Transverse colon (tissue), 4 donors: ENCODE data around the gene ZBTB20. TPM values are rescaled to one million over a fixed set of nuclear protein-coding genes. Genes with fewer than 3 reads are reported as not detected.

Experiments
- DNase-seq: peaks from one replicate; pipeline ENCODE4 v3.0.0-alpha.2; 2019
- H3K27ac ChIP-seq, 4 donors: fragments of 200-600 bp; sonication (generic); 2 replicates each; pipeline ENCODE4 v1.5.1; 2016 to 2018; ENCODE audit warnings: inconsistent platforms in 4 of 4
- H3K27me3 ChIP-seq: fragments of 200-600 bp; sonication (generic); 2 replicates; pipeline ENCODE4 v1.5.1; 2017; ENCODE audit warnings: inconsistent platforms
- H3K36me3 ChIP-seq, 4 donors: fragments of 200-600 bp; sonication (generic); 2 replicates each; pipeline ENCODE4 v1.5.1; 2017 to 2019; ENCODE audit warnings: inconsistent platforms in 4 of 4
- H3K4me1 ChIP-seq, 4 donors: fragments of 200-600 bp; sonication (generic); 2 replicates each; pipeline ENCODE4 v1.5.1; 2017 to 2020; ENCODE audit warnings: inconsistent platforms in 4 of 4
- H3K4me3 ChIP-seq, 4 donors: fragments of 200-600 bp; sonication (generic); 1 replicate in 1 of 4; 2 replicates in 3 of 4; pipeline versions ENCODE4 v1.5.1 to v1.6.1; 2017 to 2019; ENCODE audit warnings: inconsistent platforms in 4 of 4
- H3K9me3 ChIP-seq, 2 donors: fragments of 200-600 bp; sonication (generic); 2 replicates each; pipeline ENCODE4 v1.5.1; 2017 to 2019; ENCODE audit warnings: inconsistent platforms in 2 of 2
- CTCF ChIP-seq, 5 experiments: fragments of 200-600 bp in 3 of 5; fragments of 450-650 bp in 2 of 5; sonication (generic) in 3 of 5; IDR thresholded peaks; 1 replicate in 2 of 5; 2 replicates in 3 of 5; pipeline ENCODE4 v1.5.1; 2016 to 2017; ENCODE audit warnings: antibody characterized with exemption in 5 of 5, inconsistent platforms in 3 of 5, mild to moderate bottlenecking in 2 of 5, moderate library complexity in 1 of 5
- EP300 ChIP-seq: sonication (generic); formaldehyde crosslinking; IDR thresholded peaks from one replicate; pipeline ENCODE4 v1.6.1; 2017; ENCODE audit warnings: antibody characterized with exemption, low read depth
- POLR2A ChIP-seq: fragments of 450-650 bp; IDR thresholded peaks from one replicate; pipeline ENCODE4 v1.6.1; 2016; ENCODE audit warnings: antibody characterized with exemption, mild to moderate bottlenecking, moderate library complexity
- POLR2AphosphoS5 ChIP-seq, 3 donors: sonication (generic); formaldehyde crosslinking; IDR thresholded peaks; one replicate each; pipeline ENCODE4 v1.6.1; 2016; ENCODE audit warnings: antibody characterized with exemption in 3 of 3
- WGBS, 2 donors: methylation state at CpG; one replicate each; pipeline ENCODE4 v1.1.5; 2018; ENCODE audit warnings: low coverage in 1 of 2; 5-methylcytosine and 5-hydroxymethylcytosine counted together
- in situ Hi-C, 4 donors: fragments of 200-750 bp; cut with MboI; loops; one replicate each; pipeline versions ENCODE4 v1.15.0 to v1.15.1; 2017; ENCODE audit warnings: low sequenced_read_pairs in 3 of 4, low pct_ligation_motif_present in 1 of 4, low pct_unique_long_range_greater_than_20kb in 1 of 4
- intact Hi-C: fragments of 100-400 bp; cut with DNase I; formaldehyde crosslinking; loops from one replicate; pipeline ENCODE4 v1.15.1; 2023; ENCODE audit warnings: low total_unique reads
- total RNA-seq, 4 donors: library from RNA; depleted of rRNA; stranded (reverse); fragments of >200 nt; gene quantifications; one replicate each; pipeline ENCODE4 v1.1.0, GENCODE V29; 2016

The ZBTB20 gene
- total RNA-seq, 4 donors from 2014 or later: 44.6 to 50.5 (median 46.4) TPM

GRCh38 chr3:114597871-114598270 lies 549.2 kb downstream of the ZBTB20 start:
- no peaks in the 10 kb centered on the region for H3K4me1 ChIP-seq
- TF ChIP-seq POLR2A: no peak
- no peak for TF ChIP-seq CTCF (IDR thresholded peaks at IDR 0.05)
- no peak for TF ChIP-seq POLR2AphosphoS5 (IDR thresholded peaks at IDR 0.05)
- TF ChIP-seq EP300: no peak
- intact Hi-C loops: no loop called here
- H3K27me3 ChIP-seq: no peaks in the 10 kb centered on the region
- H3K4me3 ChIP-seq: no peak overlapping the region
- no peaks in the 10 kb centered on the region for H3K36me3 ChIP-seq
- in situ Hi-C loops: no loop called here
- no peak for DNase-seq
- no peak overlapping the region for H3K27ac ChIP-seq
- H3K9me3 ChIP-seq: no peaks in the 10 kb centered on the region

- H3K9me3 ChIP-seq: no peaks in the 10 kb centered on the region
- 84 to 100% methylated on average over 4 of the region's 4 CpGs for WGBS, 2 donors
- no peak for TF ChIP-seq POLR2A
- TF ChIP-seq POLR2AphosphoS5 (IDR thresholded peaks at IDR 0.05): no peak
- TF ChIP-seq EP300: no peak
- no peak for TF ChIP-seq CTCF (IDR thresholded peaks at IDR 0.05)
These were observed 550.1 kb downstream of the ZBTB20 start for GRCh38 chr3:114597012-114597411.

GRCh38 chr3:114596147-114596546 lies 550.9 kb downstream of the ZBTB20 start:
- no peak overlapping the region for H3K27ac ChIP-seq
- intact Hi-C loops (no loop called here), in situ Hi-C loops (no loop called here)
- no peak overlapping the region for H3K4me3 ChIP-seq
- H3K4me1 ChIP-seq: no peaks in the 10 kb centered on the region
- TF ChIP-seq EP300 (no peak), CTCF (IDR thresholded peaks at IDR 0.05) (no peak), POLR2AphosphoS5 (IDR thresholded peaks at IDR 0.05) (no peak), POLR2A (no peak)
- H3K36me3 ChIP-seq: no peaks in the 10 kb centered on the region
- 89 to 94% methylated on average over 2 of the region's 2 CpGs for whole genome bisulfite sequencing, 2 donors
- no peaks in the 10 kb centered on the region for H3K9me3 ChIP-seq
- no peak for DNase-seq
- no peaks in the 10 kb centered on the region for H3K27me3 ChIP-seq

More at GRCh38 chr3:114597012-114597411, 550.1 kb downstream of the ZBTB20 start:
- Histone ChIP-seq H3K27me3 (no peaks in the 10 kb centered on the region), H3K36me3 (no peaks in the 10 kb centered on the region), H3K4me3 (no peak overlapping the region), H3K4me1 (no peaks in the 10 kb centered on the region), H3K27ac (no peak overlapping the region)
- DNase-seq: no peak
- in situ Hi-C loops: no loop called here
- intact Hi-C loops: no loop called here

GRCh38 chr3:114595522-114596028 lies 551.5 kb downstream of the ZBTB20 start:
- H3K36me3 ChIP-seq: no peaks in the 10 kb centered on the region
- in situ Hi-C loops (no loop called here), intact Hi-C loops (no loop called here)
- no peaks in the 10 kb centered on the region for H3K9me3 ChIP-seq
- H3K4me1 ChIP-seq: no peaks in the 10 kb centered on the region
- WGBS, 2 donors: 82 to 92% methylated on average over 2 of the region's 2 CpGs
- TF ChIP-seq CTCF (IDR thresholded peaks at IDR 0.05) (no peak), EP300 (no peak), POLR2AphosphoS5 (IDR thresholded peaks at IDR 0.05) (no peak), POLR2A (no peak)
- H3K27ac ChIP-seq: no peak overlapping the region
- H3K4me3 ChIP-seq: no peak overlapping the region
- H3K27me3 ChIP-seq: no peaks in the 10 kb centered on the region
- DNase-seq: no peak
